T-helper 2 cell treated with Interferon-gamma antibody and Interleukin-4, amounts not matched to agents 100 ng/mL and 5 ng/mL, for 36 hours (primary cell): ENCODE results near the gene INPP4B. TPM values are rescaled to one million over a fixed set of nuclear protein-coding genes. Genes with fewer than 3 reads are reported as not detected.

Experiments used
- intact Hi-C: fragments of 100-400 bp; cut with micrococcal nuclease; formaldehyde crosslinking; loops from one replicate; pipeline ENCODE4 v1.15.1; 2023
- total RNA-seq: library from RNA; stranded (reverse); gene quantifications from 2 replicates; pipeline ENCODE4 v1.2.3, GENCODE V29; 2022

The INPP4B gene
- total RNA-seq, 1 donor from 2014 or later = 103 TPM

DNA sequence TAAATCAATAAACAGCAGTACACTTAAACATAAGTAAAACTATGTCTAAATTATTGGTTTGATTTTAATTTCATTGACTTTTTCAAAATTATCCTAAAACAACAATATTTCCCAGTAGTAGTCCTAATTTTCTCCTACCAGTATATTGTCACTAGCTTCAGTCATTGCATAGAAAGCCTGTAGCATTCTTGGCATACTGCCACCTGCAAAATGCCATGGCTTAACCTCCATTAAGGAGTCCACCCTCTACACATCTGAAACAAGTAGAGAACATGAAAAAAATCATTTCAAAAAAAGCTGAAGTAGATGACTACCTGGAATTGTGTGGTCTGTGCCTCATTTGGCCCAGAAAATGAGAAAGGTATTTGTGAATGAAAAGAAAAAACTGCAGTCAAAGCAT is 348.5 kb downstream of the INPP4B start:
- intact Hi-C loops = no loop called here

DNA sequence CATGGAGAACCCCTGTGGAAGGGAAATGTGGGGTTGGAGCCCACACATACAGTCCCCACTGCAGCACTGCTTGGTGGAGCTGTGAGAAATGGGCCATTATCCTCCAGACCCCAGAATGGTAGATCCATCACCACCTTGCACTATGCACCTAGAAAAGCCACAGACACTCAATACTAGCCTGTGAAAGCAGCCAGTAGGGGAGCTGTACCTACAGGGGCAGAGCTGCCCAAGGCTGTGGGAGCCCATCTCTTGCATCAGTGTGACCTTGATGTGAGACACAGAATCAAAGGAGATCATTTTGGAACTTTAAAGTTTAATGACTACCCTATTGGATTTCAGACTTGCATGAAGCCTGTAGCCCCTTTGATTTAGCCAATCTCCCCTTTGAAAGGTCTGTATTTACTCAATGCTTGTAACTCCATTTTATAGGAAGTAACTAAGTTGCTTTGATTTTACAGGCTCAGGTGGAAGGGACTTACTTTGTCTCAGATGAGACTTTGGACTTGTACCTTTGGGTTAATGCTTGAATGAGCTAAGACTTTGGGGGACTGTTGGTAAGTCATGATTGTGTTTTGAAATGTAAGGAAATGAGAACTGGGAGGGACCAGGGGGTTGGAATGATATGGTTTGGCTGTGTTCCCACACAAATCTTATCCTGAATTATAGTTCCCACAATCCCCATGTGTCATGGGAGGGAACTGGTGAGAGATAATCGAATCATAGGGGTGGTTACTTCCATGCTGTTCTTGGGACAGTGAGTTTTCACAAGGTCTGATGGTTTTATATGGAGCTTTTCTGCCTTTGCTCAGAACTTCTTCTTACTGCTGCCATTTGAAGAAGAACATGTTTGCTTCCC is 352.6 kb downstream of the INPP4B start:
- intact Hi-C loops = no loop called here

DNA sequence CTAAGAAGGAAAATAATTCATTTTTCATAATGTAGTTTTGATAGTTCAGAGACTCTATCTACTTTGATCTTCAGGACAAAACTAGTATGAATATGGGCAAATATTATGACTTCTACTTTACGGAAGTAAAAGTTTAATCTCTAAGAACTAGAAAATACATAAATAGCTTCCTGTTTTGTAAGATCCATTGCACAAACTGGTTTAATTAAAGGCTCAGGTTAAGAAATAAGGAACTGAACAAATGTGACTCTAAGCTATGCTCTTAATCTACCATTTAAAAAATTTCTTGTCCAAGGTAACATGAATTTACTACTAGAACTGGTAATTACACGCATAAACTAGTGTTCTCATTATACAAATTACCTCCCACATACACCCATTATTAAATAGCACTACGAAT is 360.6 kb downstream of the INPP4B start:
- intact Hi-C loops = no loop called here

DNA sequence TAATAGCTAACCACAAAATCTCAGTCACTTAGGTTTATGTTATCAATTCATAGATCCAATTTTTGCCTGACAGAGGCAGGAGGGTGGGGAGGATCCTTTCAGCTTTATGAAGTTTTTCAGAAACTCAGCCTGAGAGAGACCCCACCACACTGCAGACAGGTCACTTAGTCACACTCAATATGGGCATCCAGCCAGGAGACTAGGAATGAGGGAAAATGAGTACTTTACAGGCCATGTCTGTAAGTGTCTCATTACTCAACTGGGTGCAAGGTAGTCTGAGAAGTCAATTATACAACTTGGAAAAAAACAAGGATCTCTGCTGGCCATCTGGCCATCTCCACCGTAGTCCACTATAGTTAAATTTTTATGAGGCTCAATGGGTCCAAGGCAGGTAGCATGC is 365.9 kb downstream of the INPP4B start:
- intact Hi-C loops = no loop called here

DNA sequence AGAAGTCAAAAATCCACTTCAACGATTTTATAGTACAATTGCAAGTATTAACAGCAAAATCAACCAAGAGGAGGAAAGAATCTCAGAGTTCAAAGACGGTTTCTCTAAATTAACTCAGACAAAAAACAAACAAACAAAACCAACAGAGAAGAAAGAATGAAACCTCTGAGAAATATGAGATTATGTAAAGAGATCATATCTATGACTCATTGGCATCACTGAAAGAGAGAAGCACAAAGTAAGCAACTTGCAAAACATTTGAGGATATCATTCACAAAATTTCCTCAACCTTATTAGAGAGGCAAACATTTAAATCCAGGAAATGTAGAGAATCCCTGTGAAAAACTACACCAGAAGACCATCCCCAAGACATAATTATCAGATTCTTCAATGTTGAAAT is 370.4 kb downstream of the INPP4B start:
- intact Hi-C loops = no loop called here

DNA sequence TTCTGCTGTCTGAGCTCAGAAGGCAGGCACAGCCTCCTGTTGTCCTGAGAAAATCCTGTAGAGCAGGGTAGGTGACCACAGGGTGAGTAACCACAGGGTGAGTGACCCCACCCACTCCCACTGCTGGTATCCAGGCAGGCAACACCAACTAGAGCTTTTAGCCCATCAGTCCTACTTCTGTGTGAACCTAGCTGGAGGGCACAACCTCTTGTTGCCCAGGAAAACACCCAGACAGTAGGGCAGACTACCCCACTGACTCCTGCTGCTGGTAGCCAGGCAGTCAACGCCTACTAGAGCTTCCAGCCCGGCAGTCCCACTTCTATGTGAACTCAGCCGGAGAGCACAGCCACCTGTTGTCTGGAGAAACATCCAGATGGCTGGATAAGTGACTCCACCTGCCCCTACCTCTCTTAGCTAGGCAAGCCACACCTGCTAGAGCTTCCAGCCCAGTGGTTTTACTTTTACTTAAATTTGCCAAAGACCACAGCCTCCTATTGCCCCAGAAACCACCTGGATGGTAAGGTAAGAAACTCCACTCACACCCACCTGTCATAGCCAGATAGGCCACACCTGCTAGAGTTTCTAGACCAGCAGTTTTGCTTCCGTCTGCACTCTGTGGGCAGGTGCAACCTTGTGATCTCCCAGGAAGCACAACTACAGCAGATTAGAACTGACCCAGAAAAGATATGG is 371.6 kb downstream of the INPP4B start:
- intact Hi-C loops = no loop called here

DNA sequence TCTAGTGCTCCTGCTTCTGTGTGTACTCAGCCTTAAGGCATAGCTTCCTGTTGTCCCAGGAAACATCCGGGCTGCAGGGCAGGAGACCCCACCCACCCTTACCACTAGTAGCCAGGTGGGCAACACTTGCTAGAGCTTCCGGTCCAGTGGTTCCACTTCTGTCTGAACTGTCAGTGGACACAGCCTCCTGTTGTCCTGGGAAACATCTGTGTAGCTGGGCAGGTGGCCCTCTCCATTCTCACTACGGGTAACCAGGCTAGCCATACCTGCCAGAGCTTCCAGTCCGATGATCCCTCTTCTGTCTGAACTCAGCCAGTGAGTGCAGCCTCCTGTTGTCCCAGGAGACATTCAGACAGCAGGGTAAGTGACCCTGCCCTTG is 372.2 kb downstream of the INPP4B start:
- intact Hi-C loops = no loop called here

DNA sequence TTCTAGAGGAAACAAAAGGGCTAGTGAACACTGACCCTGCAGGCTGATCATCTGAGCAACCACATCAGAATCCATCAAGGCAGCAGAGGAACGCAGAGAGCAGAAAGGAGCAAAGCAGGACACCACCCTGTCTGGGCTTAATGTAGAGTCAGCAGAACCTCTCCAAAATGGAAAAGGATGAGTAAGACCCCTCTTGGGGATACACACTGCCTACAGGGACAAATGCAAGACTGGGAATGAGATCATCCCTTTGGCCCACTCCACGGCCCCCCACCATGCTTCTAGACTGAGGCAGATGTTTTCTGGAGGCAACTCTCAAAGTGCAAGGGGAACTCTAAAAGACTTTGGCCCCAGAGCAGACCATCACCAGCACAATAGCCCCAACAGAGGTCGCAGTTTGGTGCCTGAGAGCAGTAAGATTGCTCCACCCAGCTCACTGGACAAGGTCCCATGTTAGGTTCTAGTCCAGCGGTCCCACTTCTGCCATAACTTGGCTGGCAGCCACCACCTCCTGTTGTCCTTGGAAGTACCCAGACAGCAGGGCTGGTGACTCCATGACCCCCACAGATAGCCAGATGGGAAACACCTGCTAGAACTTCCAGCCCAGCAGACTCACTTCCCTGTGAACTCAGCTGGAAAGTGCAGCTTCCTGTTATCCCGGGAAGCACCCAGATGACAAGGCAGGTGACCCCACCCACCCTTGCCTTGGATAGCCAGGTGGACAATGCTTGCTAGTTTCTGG is 372.7 kb downstream of the INPP4B start:
- intact Hi-C loops = no loop called here

DNA sequence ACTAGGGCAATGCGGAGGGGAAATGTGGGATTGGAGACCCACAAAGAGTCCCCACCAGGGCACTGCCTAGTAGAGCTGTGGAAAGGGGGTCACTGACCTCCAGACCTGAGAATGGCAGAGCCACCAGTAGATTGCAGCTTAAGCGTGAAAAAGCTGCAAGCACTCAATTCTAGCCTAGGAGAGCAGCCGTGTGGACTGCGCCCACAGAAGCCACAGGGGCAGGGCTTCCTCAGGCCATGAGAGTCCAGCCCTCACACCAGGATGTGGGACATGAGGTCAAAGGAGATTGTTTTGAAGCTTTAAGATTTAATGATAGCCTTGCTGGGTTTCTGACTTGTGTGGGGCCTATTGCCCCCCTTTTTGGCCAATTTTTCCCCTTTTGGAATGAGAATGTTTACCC is 379.0 kb downstream of the INPP4B start:
- intact Hi-C loops = no loop called here

DNA sequence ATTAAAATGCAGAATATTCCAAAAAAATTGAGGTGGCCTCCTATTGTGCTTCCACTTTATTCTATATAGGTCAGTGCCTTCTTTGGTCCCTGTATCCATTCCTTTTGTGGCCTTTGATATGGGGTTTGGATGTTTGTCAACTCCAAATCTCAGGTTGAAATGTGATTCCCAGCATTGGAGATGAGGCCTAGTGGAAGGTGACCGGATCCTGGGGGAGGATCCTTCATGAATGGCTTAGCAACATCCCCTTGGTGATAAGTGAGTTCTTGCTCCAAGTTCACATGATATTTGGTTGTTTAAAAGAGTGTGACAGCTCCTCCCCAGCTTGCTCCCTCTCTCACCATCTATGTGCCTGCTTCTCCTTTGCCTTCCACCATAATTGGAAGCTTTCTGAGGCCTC is 380.6 kb downstream of the INPP4B start:
- intact Hi-C loops = no loop called here

DNA sequence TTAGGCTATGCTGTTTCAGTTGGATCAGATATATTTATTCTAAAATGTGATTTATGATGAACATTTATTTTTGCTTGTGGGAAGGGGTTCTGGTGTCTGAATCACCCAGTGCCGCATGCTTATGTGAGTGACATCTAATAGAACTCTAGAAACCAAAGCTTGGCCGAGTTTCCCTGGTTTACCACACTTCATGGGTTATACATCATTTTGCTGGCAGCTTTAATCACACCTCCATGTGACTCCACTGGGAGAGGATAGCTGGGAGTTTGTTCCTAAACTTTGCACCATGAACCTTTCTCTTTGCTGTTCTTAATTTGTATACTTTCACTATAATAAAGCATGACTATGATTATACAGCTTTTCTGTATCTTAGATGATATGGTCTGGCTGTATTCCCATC is 382.9 kb downstream of the INPP4B start:
- intact Hi-C loops = no loop called here

DNA sequence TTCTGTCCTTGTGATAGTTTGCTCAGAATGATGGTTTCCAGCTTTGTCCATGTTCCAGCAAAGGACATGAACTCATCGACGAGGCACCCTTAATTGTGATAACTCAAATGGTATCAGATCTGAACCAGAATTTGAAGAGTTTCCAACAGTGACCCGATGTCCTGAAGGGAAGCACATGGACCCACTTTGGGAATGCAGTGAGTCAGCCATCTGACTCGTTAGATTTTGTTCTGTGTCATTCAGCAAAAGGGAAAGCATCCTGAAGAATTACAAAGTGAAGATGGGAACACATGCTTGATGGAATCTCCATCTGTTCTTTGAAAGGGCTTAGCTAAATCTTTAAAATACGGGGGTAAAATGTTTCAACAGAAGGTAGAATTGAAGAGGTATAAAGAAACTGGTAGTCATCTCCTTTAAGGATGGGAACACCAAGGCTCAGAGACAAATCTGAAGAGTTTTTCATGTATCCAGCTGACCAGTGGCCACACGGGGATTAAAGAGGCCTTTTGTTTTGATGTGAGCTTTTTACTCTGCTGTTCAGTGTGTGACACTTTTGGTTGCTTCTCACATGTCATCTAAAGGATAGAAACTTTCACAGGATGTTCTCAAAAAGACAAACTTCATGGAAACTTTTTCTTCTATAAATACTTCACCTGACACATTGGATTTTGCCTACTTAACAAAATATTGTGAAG is 393.8 kb downstream of the INPP4B start:
- intact Hi-C loops = no loop called here

DNA sequence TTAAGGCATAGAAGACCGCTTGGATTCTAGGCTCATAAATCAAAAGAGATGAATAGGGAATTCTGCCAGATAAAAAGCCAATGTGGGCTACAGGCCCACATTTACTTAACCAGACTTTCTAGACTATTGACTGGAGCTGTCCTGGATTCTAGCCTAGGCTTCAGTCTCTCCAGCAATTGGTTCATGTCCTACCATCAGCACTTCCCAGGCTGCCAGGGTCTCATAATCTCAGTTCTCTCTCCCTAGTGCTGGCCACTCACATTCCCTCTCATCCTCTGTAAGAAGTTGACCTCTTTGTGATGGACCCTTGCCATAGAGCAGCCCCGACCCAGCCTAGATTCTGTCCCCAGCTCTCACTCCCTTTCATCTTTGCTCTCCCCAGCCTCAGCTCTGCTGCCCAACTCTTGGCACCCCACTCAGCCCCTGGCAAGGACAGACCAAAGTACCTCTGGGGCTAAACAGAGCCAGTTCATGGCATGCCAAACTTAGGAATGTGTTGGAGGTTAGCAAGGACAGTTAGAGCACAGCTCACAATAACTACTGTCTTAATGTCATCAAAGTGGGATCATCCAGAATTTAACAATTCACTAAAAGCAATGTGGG is 396.2 kb downstream of the INPP4B start:
- intact Hi-C loops = loop anchor here (5.0 kb wide), 1 partner anchor 43 kb away; no protein-coding TSS in a partner anchor

DNA sequence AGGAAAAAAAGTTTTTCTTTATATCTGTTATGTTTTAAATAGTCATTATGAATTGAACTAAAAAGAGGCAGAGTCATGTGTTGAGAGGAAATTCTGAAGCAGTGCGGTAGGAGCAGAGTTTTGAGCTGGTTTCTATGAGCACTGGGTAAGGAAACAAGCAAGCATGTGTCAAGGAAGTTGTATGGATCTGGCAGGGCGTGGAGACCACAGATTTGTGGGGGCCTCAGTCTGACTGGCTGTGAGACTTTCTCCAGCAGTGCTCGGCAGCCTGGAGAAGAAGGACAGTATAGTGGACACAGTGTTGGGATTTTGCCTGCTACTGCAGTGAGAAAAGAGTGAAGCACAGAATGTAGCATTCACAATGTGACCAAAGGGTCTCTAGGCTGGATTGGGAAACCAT is 399.1 kb downstream of the INPP4B start:
- intact Hi-C loops = loop anchor here (5.0 kb wide), 1 partner anchor 40 kb away; no protein-coding TSS in a partner anchor

DNA sequence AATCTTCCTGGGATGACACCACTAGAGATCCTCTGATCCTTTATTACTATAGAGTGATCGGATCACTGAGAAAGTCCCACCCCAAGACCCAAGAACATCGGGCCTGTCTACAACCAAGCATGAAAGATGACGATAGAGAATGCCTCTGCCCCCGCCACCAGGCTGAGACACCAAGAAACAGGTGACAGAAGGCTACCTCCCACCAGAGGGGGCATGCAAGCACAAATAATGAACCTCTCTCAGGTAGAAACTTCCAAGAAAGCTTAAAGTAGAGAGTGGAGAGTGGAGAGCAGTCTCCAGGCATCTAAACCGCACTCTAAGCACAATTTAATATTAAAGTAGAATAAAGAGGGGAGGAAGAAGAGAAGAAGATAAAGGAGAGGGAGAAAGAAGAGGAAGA is 402.6 kb downstream of the INPP4B start:
- intact Hi-C loops = no loop called here

DNA sequence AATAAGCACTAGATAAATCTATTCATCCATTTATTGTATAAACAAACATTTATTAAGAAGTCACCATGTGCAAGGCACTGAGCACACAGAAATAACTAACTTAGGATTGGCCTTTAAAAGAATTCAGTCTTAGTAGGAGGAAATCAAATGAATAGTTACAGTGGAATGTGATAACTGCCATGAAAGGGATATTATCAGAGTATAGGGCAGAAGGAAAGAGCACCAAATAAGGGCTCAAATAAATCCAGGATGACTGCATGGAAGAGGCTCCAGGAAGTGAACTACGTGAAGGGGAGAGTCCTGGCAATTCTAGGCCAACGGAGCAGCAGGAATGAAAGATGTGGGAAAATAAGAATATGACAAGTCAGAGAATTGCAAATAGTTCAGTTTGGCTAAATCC is 406.0 kb downstream of the INPP4B start:
- intact Hi-C loops = no loop called here

DNA sequence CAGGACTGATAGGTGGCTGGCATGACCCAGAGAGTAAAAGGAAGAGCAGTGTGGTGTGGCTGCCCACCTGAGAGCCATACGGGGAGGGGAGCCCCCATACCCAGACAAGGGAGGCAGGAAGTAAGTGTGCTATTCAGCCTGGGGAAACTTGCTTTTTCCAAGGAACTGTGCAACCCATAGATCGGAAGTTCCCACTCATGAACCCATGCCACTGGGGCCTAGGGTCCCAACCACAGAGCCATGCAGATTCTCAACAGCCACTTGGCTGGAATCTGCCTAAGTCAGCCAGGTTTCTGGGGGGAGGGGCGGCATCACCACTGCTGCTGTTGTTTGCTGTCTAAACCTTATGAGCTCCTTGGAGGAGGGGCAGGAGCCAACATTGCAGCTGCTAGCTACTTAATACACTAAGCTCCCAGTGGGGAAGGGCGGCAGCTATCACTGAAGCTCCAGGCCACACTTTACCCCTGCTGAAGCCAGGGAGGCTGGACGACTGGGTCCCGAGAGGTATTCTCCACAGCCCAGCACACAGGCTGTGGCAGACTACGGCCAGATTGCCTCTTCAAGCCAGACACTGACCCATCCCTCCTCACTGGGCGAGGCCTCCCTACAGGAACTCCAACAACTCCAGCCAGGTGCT is 410.4 kb downstream of the INPP4B start:
- intact Hi-C loops = no loop called here

DNA sequence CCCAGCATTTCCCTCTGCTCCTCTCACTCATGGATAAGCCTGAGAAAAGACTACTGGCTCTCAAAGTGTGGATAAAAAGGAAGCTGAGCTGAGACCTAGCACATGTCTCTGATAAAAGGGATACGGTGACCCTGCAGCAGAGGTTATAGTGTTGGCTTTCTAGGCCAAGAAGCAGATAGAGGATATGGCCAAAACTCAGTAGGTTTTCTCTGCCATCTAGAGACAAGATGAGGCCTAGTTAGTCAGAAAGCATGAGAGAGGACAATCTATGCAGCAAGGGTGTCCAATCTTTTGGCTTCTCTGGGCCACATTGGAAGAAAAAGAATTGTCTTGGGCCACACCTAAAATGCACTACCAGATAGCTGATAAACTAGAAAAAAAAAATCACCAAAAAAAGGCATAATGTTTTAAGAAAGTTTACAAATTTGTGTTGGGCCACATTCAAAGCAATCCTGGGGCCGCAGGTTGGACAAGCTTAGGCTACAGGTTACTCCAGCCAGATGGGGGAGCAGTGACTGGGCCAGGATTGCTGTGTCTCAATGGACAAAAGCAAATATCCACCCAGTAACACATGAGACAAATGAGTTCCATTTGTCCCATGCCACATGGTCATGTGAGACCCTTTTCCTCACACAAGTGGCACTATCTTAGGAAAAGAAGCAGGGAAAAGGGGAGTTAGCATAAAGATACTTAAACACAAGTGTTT is 411.4 kb downstream of the INPP4B start:
- intact Hi-C loops = no loop called here

DNA sequence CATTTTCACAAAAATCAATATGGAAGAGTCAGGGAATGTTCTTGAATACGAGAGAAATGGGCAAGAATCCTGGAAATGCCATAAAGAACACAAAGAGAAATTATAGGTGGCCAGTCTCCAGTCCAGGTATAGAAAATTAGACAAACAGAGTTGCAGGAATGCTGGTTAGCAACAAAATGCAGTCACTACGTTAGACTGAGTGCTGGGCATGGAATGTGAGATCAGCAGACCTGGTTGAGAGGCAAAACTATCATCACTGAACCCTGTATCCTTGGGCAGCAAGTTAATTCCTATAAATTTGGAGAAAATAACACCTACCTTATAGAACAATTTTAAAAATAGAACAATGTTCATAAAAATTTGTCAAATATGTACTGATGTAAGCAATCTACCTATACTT is 417.4 kb downstream of the INPP4B start:
- intact Hi-C loops = no loop called here

DNA sequence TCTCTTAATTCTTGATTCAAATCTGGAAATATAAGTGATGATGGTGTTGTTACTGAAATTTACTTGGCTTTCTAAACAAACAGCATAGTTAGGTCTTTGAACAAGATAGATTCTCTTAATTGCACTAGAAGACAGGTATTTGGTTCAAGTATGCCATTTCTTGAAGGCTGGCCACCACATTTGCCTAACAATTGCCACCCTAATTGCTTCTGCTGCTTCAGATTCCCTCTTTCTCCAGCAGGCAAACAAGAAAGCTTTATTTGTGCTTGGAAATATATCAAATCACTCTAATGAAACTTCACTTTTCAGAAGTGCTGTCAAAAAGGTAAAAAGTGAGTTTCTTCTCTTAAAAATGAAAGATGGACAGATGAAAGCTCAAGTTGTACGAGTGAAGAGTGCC is 418.6 kb downstream of the INPP4B start:
- intact Hi-C loops = no loop called here
